ENCODE data around the gene ING4. TPM values are rescaled to one million over a fixed set of nuclear protein-coding genes. Genes with fewer than 3 reads are reported as not detected.

ING4 gene
- 13.4 to 17.6 TPM (median 16.0 TPM) in 5 replicates for total RNA-seq (2022; extraction: Qiagen RNA extraction; ENCODE audit: low read depth)

DNA sequence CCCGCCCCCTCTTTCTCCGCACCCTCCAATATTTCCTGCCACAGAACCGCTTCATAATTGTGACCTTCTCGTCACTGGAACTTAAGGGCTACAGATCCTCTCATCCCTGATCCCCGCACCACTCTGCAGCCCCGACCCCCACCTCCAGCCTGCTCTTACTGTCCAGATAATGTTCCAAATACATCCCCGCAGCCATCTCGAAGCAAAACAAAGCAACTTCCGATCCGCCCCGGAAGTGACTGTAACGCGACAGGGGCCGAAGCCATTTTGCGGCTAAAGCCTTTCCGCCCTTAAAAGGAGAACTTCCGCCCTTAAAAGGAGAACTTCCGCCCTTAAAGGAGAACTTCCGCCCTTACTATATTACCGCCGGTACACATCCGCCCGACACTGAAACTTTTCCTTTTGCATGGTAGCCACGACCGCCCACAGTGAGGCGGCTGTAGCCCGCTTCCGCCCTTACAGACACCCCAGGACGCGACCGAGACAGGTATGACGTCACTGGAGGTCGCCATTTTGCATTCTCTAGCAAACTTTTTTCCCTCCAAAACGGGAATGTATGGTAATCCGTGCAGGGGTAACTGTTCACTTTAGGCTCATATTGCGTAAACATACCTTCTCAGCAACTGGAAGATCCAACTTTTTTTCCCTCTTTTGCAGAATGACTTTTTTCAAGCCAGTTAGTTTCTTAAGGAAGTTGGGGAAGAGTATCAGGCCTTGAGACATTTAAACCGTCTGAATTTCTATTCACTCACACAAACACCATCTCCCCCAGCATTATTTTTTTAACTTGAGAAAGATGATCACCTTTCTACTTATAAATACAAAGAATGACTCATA is at the start of gene ING4:
TSS of gene ING4 (minus strand) at position 214 of the 837 bp plus-strand sequence. CDS start at position 196, 18 bp downstream.

GRCh38 chr12:6700646-6701051 is 37.7 kb upstream of the ING4 start, which contains the start of gene PIANP:
PIANP (minus strand) TSS chr12:6700815; CDS start chr12:6698061, 2,754 bp downstream.

DNA sequence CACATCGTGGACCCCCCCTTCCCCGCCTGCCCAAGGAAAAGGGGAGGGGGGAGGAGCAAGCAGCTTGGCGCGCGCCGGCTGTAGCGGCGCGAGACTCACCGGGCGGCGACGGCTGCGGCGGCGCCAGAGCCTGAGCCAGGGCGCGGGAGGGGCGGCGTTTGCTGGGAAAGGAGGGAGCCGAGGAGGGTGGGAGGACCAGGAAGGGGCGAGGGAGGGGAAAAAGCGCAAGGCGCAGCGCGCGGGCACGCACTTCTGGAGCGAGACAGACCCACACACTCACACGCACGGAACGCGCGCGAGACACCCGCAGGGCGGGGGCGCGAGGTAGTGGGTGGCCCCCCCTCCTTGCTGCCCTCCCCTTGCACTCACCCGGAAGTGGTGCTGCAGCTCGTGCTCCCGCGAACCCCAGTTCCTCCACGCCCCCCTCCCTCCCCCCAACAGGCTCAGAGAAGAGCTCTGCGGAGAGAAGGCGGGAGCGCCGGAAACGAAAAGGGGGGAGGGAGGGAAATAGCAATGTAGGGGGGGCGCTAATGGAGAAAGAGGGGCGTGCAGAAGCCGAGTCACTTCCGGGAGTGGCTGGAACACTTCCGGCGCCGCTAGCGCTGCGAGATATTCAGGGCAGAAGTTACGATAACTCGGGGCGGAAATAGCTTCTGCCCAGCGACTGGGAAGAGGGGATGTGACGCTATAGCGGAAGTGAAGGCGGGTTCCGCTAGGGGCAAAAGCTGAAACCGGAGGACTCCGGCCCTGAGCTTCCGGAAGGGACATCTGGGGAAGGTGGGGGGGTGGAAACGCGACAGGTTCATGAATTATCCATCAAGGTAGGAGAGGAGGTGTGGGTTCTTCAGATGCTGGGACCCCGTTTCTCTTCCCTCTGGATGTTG is 26.3 kb upstream of the ING4 start, which contains the start of gene ZNF384:
TSS of gene ZNF384 (minus strand) at position 377 of the 884 bp plus-strand sequence. CDS start 9,855 bp downstream, outside the sequence.

DNA sequence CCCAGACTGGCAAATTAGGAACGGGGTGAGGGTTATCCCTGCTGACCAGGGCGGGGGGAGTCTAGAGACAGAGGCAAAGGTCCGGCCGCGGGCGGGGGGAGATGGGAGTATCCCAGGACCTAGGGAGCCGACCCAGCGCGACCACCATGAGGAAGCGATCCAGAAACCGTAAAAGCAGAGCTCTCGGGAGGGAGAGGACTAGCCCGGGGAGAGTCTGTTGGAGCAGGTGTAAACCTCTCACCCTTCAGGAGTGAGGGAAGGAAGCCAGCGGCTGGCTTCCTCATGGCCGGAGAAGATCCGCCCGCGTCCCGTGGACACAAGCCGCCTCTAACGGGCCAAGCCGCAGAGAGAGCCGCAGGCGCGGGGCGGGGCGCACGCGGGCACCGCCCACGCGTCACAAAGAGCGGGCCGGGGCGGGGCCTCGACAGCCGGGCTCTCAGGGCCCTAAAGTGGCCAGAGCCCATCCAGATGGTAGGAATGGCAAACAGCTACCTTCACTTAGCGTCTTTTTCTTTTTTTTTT is 15.8 kb downstream of the ING4 start, which contains the start of gene ACRBP:
TSS of gene ACRBP (minus strand) at position 350 of the 522 bp plus-strand sequence. CDS start at position 284, 66 bp downstream.

DNA sequence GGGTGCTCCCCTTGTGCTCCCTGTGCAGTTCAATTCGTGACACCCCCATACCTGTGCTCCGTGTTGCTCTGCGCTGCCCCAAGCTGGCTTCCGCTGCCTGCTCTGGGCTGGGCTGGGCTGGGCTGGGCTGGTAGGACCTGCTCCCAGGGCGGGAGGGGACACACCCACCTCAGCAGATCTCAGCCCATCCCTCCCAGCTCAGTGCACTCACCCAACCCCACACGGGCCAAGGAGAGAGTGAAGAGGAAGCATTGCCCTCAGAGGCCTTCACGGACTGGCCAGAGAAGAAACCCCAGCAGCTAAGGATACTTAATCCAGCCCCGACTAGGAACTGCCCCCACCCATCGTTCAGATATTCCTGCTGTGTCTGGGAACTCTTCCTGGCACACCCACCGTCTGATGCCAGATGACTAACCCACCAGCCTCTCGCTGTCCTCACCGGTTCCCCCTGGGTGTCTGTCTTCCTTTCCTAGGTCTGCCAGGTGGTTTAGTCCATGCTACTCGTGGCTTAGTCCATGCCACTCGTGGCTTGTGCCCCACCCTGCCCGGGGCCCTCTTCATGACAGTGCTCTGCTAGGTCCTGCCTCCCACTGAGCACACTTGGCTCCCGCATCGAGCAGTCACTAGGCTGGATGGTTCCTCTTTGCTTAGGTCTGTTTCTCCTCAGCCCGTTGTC is 26.9 kb downstream of the ING4 start, which contains the start of gene LPAR5:
TSS of gene LPAR5 (minus strand) at position 104 of the 676 bp plus-strand sequence. CDS start 14,711 bp downstream, outside the sequence.

Other genes with a start within 250 kb of the ING4 start
- gene CD27, start 218.2 kb downstream of the ING4 start, total RNA-seq (2022; extraction: Qiagen RNA extraction; ENCODE audit: low read depth) = not detected in 5 replicates
- gene TAPBPL, start 211.1 kb downstream of the ING4 start, total RNA-seq (2022; extraction: Qiagen RNA extraction; ENCODE audit: low read depth) = 2.2 to 5.2 TPM (median 3.7 TPM) in 5 replicates
- gene VAMP1, start 192.4 kb downstream of the ING4 start, total RNA-seq (2022; extraction: Qiagen RNA extraction; ENCODE audit: low read depth) = 8.7 to 13.8 TPM (median 12.4 TPM) in 5 replicates
- gene MRPL51, start 169.9 kb downstream of the ING4 start, total RNA-seq (2022; extraction: Qiagen RNA extraction; ENCODE audit: low read depth) = 292 to 379 TPM (median 297 TPM) in 5 replicates
- 60.4 to 70.5 TPM (median 66.4 TPM) in 5 replicates for gene NCAPD2, start 169.0 kb downstream of the ING4 start, total RNA-seq (2022; extraction: Qiagen RNA extraction; ENCODE audit: low read depth)
- gene GAPDH, start 128.6 kb downstream of the ING4 start, total RNA-seq (2022; extraction: Qiagen RNA extraction; ENCODE audit: low read depth) = 6,637 to 8,953 TPM (median 8,845 TPM) in 5 replicates
- 2.0 to 3.2 TPM (median 2.2 TPM) in 5 replicates for gene IFFO1, start 107.1 kb downstream of the ING4 start, total RNA-seq (2022; extraction: Qiagen RNA extraction; ENCODE audit: low read depth)
- gene NOP2, start 94.8 kb downstream of the ING4 start, total RNA-seq (2022; extraction: Qiagen RNA extraction; ENCODE audit: low read depth) = 104 to 116 TPM (median 106 TPM) in 5 replicates
- gene CHD4, start 55.7 kb downstream of the ING4 start, total RNA-seq (2022; extraction: Qiagen RNA extraction; ENCODE audit: low read depth) = 63.6 to 81.6 TPM (median 70.1 TPM) in 5 replicates
- gene LPAR5, start 27.2 kb downstream of the ING4 start, total RNA-seq (2022; extraction: Qiagen RNA extraction; ENCODE audit: low read depth) = 0.30 to 0.91 TPM (median 0.50 TPM) in 5 replicates
- 0.21 to 0.39 TPM (median 0.30 TPM) in 4 of 5 replicates, not detected in the other for gene ACRBP, start 15.7 kb downstream of the ING4 start, total RNA-seq (2022; extraction: Qiagen RNA extraction; ENCODE audit: low read depth)
- 52.6 to 62.9 TPM (median 62.6 TPM) in 5 replicates for gene ZNF384, start 26.3 kb upstream of the ING4 start, total RNA-seq (2022; extraction: Qiagen RNA extraction; ENCODE audit: low read depth)
- 0.51 to 1.1 TPM (median 0.81 TPM) in 5 replicates for gene PIANP, start 37.7 kb upstream of the ING4 start, total RNA-seq (2022; extraction: Qiagen RNA extraction; ENCODE audit: low read depth)
- gene COPS7A, start 60.9 kb upstream of the ING4 start, total RNA-seq (2022; extraction: Qiagen RNA extraction; ENCODE audit: low read depth) = 45.2 to 57.8 TPM (median 55.4 TPM) in 5 replicates
- gene MLF2, start 90.0 kb upstream of the ING4 start, total RNA-seq (2022; extraction: Qiagen RNA extraction; ENCODE audit: low read depth) = 260 to 330 TPM (median 311 TPM) in 5 replicates
- gene PTMS, start 103.2 kb upstream of the ING4 start, total RNA-seq (2022; extraction: Qiagen RNA extraction; ENCODE audit: low read depth) = 655 to 1,143 TPM (median 965 TPM) in 5 replicates
- gene LAG3, start 109.4 kb upstream of the ING4 start, total RNA-seq (2022; extraction: Qiagen RNA extraction; ENCODE audit: low read depth) = 0.69 to 1.6 TPM (median 1.3 TPM) in 5 replicates
- gene CD4, start 126.4 kb upstream of the ING4 start, total RNA-seq (2022; extraction: Qiagen RNA extraction; ENCODE audit: low read depth) = not detected in 5 replicates
- 0.22 to 1.1 TPM (median 0.49 TPM) in 5 replicates for gene GPR162, start 158.7 kb upstream of the ING4 start, total RNA-seq (2022; extraction: Qiagen RNA extraction; ENCODE audit: low read depth)
- 20.6 to 31.4 TPM (median 26.1 TPM) in 5 replicates for gene P3H3, start 165.3 kb upstream of the ING4 start, total RNA-seq (2022; extraction: Qiagen RNA extraction; ENCODE audit: low read depth)
- 1.0 to 3.0 TPM (median 1.9 TPM) in 5 replicates for gene GNB3, start 177.8 kb upstream of the ING4 start, total RNA-seq (2022; extraction: Qiagen RNA extraction; ENCODE audit: low read depth)
- gene CDCA3, start 188.2 kb upstream of the ING4 start, total RNA-seq (2022; extraction: Qiagen RNA extraction; ENCODE audit: low read depth) = 77.3 to 87.9 TPM (median 81.9 TPM) in 5 replicates
- 74.4 to 95.2 TPM (median 79.1 TPM) in 5 replicates for gene USP5, start 189.0 kb upstream of the ING4 start, total RNA-seq (2022; extraction: Qiagen RNA extraction; ENCODE audit: low read depth)
- 1,427 to 1,634 TPM (median 1,600 TPM) in 5 replicates for gene TPI1, start 204.4 kb upstream of the ING4 start, total RNA-seq (2022; extraction: Qiagen RNA extraction; ENCODE audit: low read depth)
- 15.4 to 25.5 TPM (median 22.8 TPM) in 5 replicates for gene SPSB2, start 210.2 kb upstream of the ING4 start, total RNA-seq (2022; extraction: Qiagen RNA extraction; ENCODE audit: low read depth)
- gene LRRC23, start 241.7 kb upstream of the ING4 start, total RNA-seq (2022; extraction: Qiagen RNA extraction; ENCODE audit: low read depth) = 16.6 to 19.4 TPM (median 18.2 TPM) in 5 replicates